Ovary (tissue), 9 donors: ENCODE data around the gene ATXN1. TPM values are rescaled to one million over a fixed set of nuclear protein-coding genes. Genes with fewer than 3 reads are reported as not detected.

Experiments used
- DNase-seq, 5 donors: peaks; one replicate each; pipeline ENCODE4 v3.0.0-alpha.2; 2019 to 2020
- H3K27ac ChIP-seq, 2 donors: fragments of 200-600 bp; one replicate each; pipeline versions ENCODE4 v1.5.1 to v1.8.0; 2019 to 2022
- H3K27me3 ChIP-seq: fragments of 200-600 bp; one replicate; pipeline ENCODE4 v1.8.0; 2022
- H3K36me3 ChIP-seq: fragments of 200-600 bp; sonication (generic); one replicate; pipeline ENCODE4 v1.5.1; 2019
- H3K4me1 ChIP-seq: one replicate; pipeline ENCODE4 v1.8.1; 2013; ENCODE audit warnings: mild to moderate bottlenecking, moderate library complexity; ENCODE audit not compliant: insufficient read depth
- H3K4me3 ChIP-seq: fragments of 200-600 bp; sonication (generic); one replicate; pipeline ENCODE4 v1.5.1; 2017
- H3K9me3 ChIP-seq, 2 donors: fragments of 200-600 bp in 1 of 2; sonication (generic) in 1 of 2; one replicate each; pipeline versions ENCODE4 v1.5.1 to v1.8.1; 2013 to 2019; ENCODE audit warnings: mild to moderate bottlenecking in 1 of 2, moderate library complexity in 1 of 2
- CTCF ChIP-seq, 3 donors: fragments of 450-650 bp in 2 of 3; fragments of 200-600 bp in 1 of 3; IDR thresholded peaks; one replicate each; pipeline versions ENCODE4 v1.5.1 to v1.8.0; 2016 to 2022; ENCODE audit warnings: antibody characterized with exemption in 3 of 3, mild to moderate bottlenecking in 1 of 3
- EP300 ChIP-seq: sonication (generic); formaldehyde crosslinking; IDR thresholded peaks from one replicate; pipeline ENCODE4 v1.6.1; 2017; ENCODE audit warnings: antibody characterized with exemption
- POLR2A ChIP-seq: fragments of 450-650 bp; IDR thresholded peaks from one replicate; pipeline ENCODE4 v1.6.1; 2017; ENCODE audit warnings: antibody characterized with exemption, mild to moderate bottlenecking, moderate library complexity
- WGBS, 3 donors: extraction: QIAGEN DNeasy Blood & Tissue Kit in 1 of 3; methylation state at CpG; one replicate each; pipeline versions ENCODE4 v1.1.5 to v1.1.7; 2013 to 2017; 5-methylcytosine and 5-hydroxymethylcytosine counted together
- intact Hi-C, 4 donors: fragments of 100-400 bp; cut with DNase I; formaldehyde crosslinking; loops; one replicate each; pipeline versions ENCODE4 v1.11.0 to v1.15.1; 2022 to 2023
- polyA plus RNA-seq, 2 donors: library from polyadenylated mRNA; stranded (reverse); fragments of 200-250 nt in 1 of 2; fragments of 350-450 nt in 1 of 2; fragmentation: Illumina TruSeq in 1 of 2; extraction: RNeasy Lipid Tissue Mini Kit (QIAGEN cat#74804) in 1 of 2; gene quantifications; one replicate each; pipeline ENCODE4 v1.2.3, GENCODE V29; 2013 to 2014
- total RNA-seq, 7 donors: library from RNA; depleted of rRNA in 2 of 7; stranded (reverse); fragments of >200 nt in 2 of 7; fragmentation: NEBNext Ultra II Directional in 3 of 7; extraction: Animal tissue kit (Norgen Biotek cat#: 25700) in 3 of 7; gene quantifications; one replicate each; pipeline versions ENCODE4 v1.1.0 to v1.2.4, GENCODE V29; 2016 to 2023
- donor health status: DM: no; HTN: no; CAD: no; lungs with moderate emphysema.
- donor health status: DM: no; HTN: no; CAD: no.
- donor health status: Bipolar disorder and iron deficiency.
- donor health status: DM: yes; HTN: yes; CAD: no.
- donor health status: DM: no; HTN: no; CAD: no.
- donor health status: DM: yes; HTN: yes; CAD: no.

The ATXN1 gene
- total and polyA plus RNA-seq, 9 donors = 7.3 to 38.2 (median 30.4) TPM

GRCh38 chr6:16402581-16402900, 358.7 kb downstream of the ATXN1 start:
- H3K9me3 ChIP-seq = no peaks in the 10 kb centered on the region
- H3K4me1 ChIP-seq = peaks cover 8% of the 10 kb centered on the region
- no peaks in the 10 kb centered on the region for H3K36me3 ChIP-seq
- H3K4me3 ChIP-seq = no peak overlapping the region
- WGBS, 3 donors = 5 to 22% (median 13%) methylated on average over 2 of the region's 2 CpGs
- no peaks in the 10 kb centered on the region for H3K27me3 ChIP-seq
- H3K27ac ChIP-seq = no peak overlapping the region
- DNase-seq = peak in 2 of 5 donors; percentile 22 to 62
- no peak for TF ChIP-seq POLR2A
- TF ChIP-seq EP300 = no peak
- no peak for TF ChIP-seq CTCF (IDR thresholded peaks at IDR 0.05)
- intact Hi-C loops = loop anchor here in 2 of 4 donors (5.0 to 10.0 kb wide), 2 partner anchors 65 to 68 kb away; no protein-coding TSS in a partner anchor

- Histone ChIP-seq H3K36me3 (no peaks in the 10 kb centered on the region), H3K4me1 (peaks cover 5% of the 10 kb centered on the region), H3K9me3 (no peaks in the 10 kb centered on the region), H3K4me3 (no peak overlapping the region), H3K27ac (no peak overlapping the region), H3K27me3 (no peaks in the 10 kb centered on the region)
- WGBS, 3 donors = 91 to 96% (median 95%) methylated on average over 3 of the region's 3 CpGs
- TF ChIP-seq CTCF (IDR thresholded peaks at IDR 0.05) (no peak), EP300 (no peak), POLR2A (no peak)
- DNase-seq = no peak
- intact Hi-C loops = loop anchor here in 2 of 4 donors (5.0 to 10.0 kb wide), 2 partner anchors 63 to 66 kb away; no protein-coding TSS in a partner anchor
Measured at GRCh38 chr6:16400248-16400760, 361.0 kb downstream of the ATXN1 start.

GRCh38 chr6:16399695-16400094, 361.6 kb downstream of the ATXN1 start:
- H3K36me3 ChIP-seq = no peaks in the 10 kb centered on the region
- intact Hi-C loops = loop anchor here in 2 of 4 donors (5.0 to 10.0 kb wide), 2 partner anchors 62 to 65 kb away; no protein-coding TSS in a partner anchor
- peaks cover 5% of the 10 kb centered on the region for H3K4me1 ChIP-seq
- H3K9me3 ChIP-seq = no peaks in the 10 kb centered on the region
- no peaks in the 10 kb centered on the region for H3K27me3 ChIP-seq
- H3K4me3 ChIP-seq = no peak overlapping the region
- H3K27ac ChIP-seq = no peak overlapping the region
- TF ChIP-seq EP300 (no peak), POLR2A (no peak), CTCF (IDR thresholded peaks at IDR 0.05) (no peak)
- 79 to 90% (median 84%) methylated on average over 5 of the region's 5 CpGs for WGBS, 3 donors
- DNase-seq = no peak

GRCh38 chr6:16399158-16399557, 362.1 kb downstream of the ATXN1 start:
- H3K9me3 ChIP-seq = no peaks in the 10 kb centered on the region

More at GRCh38 chr6:16399158-16399557, 362.1 kb downstream of the ATXN1 start:
- no peak overlapping the region for H3K4me3 ChIP-seq
- no peak overlapping the region for H3K27ac ChIP-seq
- no peaks in the 10 kb centered on the region for H3K36me3 ChIP-seq
- no peak for DNase-seq
- intact Hi-C loops = no loop called here
- peaks cover 3% of the 10 kb centered on the region for H3K4me1 ChIP-seq
- 64 to 76% (median 75%) methylated on average over 8 of the region's 8 CpGs for WGBS, 3 donors
- TF ChIP-seq POLR2A = no peak
- TF ChIP-seq CTCF (IDR thresholded peaks at IDR 0.05) = no peak
- no peak for TF ChIP-seq EP300
- no peaks in the 10 kb centered on the region for H3K27me3 ChIP-seq
